Activated CD4-positive, alpha-beta T cell treated with anti-CD3 and anti-CD28 coated beads, Interleukin-10, Interleukin-2, amounts not matched to agents 100 ng/mL and 50 ng/mL, durations not matched to agents 16 hours and 8 hours (primary cell): ENCODE data around the gene GNB1L.

Experiments used
- DNase-seq: peaks from one replicate; pipeline ENCODE4 v3.0.0-alpha.2; 2020

Gene GNB1L

DNA sequence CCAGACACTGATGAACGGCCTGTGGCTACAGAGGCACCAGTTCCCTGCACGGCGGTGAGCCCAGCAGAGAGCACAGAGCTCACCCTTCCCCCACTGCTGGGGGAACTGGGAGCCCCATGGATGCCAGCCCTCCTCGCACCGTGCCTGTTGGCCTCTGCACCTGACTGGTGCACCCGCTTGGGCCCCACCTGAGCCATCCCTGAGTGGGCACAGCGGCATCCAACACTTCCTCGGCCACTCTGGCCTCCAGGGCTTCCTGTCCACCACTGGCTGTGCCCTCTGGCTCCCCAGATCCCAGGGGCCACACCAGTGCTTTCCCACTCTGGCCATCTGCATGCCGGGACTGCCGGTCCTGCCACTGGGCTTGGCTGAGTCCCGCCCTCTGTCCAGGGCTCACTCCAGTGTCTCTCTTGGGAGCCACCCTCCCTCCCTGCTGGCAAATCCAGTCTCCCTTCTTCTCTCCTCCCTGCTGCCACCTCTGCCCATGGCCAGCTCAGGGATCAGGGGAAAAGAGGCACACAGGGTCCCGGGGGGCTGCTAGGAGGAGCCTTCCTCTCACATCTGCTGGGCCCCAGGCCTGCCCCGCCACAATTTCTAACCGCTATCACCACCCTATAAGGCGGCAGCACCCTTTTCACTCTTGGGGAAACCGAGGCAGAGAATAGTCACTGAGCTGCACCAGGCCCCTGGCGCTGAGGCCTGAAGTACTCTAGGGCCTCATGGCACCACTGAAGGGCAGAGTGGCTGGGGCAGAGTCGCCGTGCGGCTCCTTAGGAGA lies 33.0 kb downstream of the GNB1L start:
- no peak for DNase-seq

DNA sequence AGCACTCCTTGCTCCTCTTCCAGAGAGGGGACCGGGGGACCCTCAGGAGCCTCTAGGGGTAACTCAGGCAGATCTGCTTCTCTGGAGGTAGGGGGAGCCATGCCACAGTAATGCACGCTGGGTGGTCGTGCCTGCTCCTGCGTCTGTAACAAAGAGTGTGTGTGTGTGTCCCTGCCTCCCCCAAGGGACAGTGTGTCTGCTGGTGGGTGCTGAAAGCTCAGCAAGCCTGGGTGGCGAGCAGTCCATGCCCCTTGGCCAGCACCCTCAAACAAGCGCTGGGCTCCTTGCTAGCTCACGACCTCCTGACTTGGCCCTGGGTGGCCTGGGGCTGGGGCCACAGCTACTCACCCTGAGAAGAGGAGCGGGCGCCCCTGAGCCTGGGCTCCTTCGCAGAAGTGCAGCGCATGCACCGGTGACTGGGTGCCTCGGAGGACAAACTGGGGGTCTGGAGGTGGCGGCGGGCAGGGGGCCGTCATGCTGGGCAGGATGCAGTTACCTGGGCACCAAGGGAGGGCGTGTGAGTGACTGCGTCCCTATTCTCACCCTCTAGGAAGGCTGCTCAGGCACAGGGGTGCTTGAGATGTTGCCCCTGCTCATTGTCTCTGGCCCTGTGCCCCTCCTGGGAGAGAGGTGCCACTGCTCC lies 33.7 kb downstream of the GNB1L start:
- no peak for DNase-seq

DNA sequence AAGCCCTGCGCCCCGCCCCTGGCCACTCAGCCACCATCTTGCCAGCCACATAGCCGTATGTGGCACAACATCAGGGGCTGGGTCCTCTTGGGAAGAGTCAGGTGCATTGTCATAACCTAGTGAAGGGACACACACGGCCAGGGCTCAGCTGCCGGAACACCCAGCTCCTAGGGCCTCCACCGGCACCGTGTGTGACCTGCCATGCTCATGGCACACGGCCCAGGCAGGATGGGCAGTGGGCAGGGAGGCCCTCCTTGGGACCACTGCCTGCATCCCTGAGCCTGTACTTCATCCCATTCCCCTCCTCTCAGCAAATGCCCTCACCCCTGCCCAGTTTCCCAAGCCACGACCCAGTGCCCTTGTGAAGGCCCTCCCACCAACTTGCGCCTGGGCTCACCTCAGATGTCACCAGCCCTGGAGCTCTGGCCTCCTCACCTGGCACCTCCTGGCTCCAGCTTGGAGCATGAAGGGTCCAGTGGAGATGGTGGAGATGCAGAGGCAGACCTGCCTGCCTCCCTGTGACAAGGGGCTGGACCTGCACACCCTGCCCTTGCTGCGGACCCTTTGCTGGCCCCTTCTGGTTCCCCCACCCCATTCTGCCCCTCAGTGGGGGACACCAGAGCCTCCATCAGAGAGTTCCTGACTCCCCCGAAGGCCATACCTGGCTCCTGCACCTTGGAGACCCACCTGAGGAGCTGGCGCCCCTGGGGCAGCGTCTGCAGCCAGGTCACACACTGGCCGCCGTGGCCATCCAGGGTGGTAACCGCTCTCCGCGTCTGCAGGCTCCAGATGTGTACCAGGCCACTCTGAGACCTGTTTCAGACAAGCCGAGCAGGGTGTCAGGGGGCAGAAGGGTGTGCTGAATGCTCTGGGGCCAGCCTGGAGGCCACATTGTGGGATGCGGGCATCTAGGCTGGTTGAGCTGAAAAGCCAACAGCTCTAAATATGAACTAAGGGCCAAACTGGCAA lies 34.5 kb downstream of the GNB1L start:
- no peak for DNase-seq

DNA sequence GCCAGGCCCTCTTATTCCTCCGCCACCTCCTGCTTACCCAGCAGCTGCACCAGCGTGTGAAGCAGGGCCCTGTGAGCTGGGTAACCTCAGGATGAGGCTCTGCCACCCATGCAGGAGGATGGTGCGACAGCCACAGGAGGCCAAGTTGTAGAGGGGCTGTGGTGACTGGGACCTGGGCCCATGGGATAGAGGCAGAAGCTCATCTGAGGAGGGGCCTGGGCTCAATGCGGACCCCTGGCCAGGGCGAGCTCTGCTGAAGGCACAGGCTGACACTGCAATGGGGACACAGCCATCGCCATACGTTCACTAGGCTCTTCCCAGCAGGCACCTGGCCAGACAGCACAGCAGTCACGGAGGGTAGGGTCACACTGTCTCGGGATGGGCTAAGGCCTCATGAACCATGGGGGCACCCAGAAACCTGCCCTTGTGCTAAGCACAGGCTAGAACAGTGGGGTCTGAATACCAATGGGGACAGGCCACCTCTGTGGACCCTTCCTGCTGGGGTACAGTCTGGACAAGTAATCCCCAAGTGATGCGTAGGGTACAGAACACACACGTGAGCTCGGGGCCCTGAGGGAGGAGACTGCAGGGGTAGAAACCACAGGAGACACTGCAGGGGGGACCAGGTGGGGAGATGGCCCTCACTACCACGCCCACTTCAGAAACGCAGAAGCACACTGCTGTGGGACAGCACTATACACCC lies 35.3 kb downstream of the GNB1L start:
- no peak for DNase-seq

DNA sequence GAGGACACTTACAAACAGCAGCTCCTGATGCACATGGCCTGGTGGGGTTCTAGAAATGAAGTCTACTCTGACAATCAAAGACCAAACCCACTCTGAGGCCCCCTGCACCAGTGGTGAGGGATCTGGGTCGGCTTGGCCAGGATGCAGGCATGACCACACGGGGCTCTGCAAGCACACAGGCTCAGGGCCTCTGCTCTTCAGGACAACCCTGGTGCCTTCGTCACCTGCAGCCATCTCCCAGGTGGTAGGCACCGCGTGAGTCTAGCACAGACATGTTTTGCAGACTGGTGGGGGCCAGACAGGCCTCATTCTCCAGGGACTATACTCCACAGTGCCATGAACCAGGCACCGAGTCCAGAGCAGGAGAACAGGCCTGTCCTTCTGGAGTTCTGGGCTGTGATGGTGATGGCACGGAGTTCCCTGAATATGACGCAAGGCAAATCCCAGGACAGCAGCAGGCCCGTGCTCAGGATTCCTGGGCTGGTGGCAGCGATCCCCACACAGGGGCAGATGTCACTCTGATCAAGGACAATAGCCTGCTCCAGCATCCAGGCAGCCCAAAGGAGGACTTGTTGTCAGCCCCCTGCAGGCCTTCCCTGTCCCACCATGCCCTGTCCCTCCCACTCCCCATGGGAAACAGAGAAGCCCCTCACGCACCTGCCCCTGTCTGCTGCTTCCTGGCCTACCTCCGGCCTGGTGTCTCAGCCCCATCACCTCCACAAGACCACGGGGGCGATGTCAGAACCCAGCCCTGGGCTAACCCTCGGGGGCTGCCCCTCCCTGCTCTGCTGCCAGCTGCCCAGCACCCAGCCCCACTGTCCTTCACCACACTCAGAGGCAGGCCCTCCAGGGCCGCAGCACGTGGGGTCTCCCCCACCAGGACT lies 36.1 kb downstream of the GNB1L start:
- DNase-seq = no peak

DNA sequence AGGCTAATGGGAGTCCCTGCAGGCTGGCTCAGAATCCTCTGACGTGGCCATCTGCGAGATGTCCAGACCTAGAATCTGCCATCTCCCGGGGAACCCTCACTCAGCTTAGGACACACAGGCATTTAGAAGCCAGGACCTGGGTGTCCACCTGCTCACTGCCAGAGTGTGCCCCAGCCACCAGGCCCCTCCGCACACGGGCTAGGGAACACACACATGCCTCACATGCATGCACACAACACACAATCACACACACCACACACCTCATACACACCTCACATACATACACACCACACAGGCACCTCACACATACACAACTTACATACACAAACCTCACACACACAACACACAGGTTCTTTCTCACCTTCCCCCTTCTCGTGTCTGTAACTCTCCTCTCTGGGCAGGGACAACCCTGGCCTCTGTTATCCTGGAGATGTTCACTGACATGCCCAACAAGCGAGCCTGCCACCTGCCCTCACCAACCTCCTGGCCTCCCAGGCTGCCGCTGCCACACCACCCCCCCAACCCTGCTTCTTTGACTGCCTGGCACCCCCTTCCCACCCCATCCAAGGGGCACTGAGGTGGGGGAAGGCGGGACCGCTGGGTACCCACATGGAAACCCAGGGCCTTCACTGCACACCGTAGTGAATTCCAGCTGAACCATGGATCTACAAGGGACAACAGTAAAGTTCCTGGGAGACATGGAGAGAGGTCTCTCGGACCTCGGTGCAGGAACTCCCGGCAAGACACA lies 38.1 kb downstream of the GNB1L start:
- no peak for DNase-seq

DNA sequence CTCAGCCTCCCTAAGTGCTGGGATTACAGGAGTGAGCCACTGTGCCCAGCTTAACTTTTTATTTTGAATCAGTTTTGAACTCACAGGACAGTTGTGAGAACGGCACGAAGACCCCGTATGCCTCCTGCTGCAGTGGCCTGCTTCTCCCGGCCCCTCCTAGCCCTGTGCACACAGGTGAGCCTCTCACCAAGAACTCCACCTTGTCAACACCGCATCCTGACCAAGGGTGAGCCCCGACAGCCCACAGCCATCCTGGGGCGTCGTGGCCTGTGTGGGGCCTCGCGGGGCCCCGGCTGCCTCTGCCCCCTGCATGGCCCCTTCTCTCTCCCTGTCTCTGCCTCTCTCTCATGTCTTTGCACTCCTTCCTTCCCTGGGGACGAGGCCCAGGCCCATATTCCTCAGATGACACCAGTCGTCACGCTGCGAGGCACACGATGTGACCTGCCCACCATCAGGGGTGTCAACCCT lies 38.8 kb downstream of the GNB1L start:
- DNase-seq = no peak

DNA sequence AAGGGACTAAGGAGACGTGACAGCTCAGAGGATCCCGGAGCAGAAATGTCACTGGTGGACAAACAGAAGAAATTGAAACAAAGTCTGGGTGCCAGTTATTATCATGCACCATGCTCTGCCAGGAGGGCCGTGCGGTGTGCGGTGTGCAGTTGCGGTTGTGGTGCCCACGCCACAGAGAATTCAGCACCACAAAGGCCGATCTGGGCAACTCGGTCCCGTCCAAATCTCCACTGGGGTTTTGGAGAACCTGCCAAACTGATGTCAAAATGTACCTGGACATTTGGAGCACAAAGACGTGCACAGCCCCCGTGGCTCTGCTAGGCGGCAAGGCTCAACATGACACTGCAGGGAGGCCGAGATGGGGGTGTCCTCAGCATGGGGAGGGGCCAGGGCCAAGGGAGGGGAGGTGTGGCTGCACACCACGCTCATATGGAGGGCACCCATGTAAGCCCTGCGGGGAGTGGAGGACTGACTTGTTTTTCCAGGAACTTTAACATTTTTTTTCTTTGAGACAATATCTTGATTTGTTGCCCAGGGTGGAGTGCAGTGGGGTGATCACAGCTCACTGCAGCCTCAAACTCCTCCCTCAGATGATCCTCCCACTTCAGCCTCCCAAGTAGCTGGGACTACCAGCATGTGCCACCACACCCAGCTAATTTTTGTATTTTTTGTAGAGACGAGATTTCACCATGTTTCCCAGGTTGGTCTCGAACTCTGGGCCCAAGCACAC lies 39.4 kb downstream of the GNB1L start:
- DNase-seq = no peak

DNA sequence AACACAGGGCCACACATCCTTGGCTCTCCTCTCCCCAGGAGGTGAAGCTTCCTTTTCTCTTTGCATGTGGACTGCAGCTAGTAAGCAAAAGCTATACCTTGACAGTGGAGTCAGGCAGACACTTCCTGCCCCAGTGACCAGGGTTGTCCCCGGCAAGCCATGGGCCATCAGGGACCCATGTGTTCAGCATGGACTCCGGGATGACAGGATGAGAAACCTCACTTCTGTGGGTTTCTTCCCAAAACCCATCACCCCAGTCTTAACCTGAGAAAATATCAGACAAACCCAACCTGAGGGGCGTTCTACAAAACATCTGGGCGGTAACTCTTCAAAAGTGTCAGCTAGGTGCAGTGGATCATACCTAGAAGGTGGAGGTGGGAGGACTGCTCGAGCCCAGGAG lies 40.2 kb downstream of the GNB1L start:
- no peak for DNase-seq

DNA sequence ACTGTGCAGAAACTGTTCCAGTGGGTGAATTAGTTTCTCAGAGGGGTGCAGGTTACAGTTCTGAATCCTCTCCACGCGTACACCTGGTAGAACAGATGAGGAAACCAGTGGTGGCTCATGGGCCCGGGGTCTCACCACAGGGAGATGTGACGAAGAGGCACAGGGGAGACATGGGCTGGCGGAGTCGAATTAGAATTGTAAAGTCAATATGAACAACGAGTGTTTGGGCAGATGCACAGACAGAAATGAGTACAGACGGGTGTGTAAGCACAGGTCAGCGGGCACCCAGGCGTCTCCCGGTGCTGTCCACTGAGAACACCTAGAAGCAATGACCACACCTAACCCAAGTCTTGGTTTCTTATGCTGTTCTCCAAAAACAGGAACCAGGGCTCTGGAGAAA lies 41.8 kb downstream of the GNB1L start:
- DNase-seq = no peak

DNA sequence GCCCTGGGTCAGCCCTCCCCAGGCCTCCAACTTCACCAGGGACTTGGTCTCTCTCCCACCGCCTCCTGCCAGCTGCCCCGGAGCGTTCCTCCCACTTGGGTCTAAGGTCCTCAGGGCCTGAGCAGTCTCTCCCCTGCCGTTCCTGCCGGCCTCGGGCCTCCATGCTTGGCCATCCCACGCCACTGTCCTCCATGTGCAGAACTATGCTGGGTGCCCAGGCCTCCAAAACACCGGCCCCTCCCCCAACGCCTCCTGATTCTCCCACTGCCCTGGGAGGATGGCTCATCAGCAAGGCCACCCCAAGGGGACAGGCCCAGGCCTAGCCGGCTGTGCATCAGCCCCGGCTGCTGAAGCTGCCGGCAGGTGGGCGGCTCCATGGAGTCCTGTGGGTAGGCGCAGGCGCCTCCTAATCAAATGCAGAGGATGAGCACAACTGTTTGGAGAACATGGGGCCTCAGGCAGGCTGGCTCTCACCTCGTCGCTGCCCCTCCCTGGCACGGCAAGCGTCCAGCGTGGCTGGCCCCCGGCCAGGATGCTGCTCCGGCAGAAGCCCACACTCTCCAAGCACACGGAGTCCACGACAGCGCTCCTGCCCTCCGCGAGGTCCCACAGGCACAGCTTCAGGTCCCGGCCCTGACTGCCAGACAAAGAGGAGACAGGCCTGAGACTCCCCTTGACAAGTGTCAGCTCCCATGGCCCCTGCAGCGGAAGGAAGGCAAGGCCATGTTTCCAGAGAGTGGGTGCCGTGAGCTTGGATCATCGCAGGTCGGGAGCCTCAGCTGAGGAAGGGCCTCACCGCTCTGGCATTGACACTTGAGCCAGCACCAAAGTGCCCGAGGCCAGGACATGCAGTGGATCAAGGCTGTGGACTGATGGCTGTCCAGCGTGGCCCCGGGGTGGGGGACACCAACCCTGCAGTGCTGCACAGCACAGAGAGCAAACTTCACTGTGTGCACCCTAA lies 42.6 kb downstream of the GNB1L start:
- no peak for DNase-seq

DNA sequence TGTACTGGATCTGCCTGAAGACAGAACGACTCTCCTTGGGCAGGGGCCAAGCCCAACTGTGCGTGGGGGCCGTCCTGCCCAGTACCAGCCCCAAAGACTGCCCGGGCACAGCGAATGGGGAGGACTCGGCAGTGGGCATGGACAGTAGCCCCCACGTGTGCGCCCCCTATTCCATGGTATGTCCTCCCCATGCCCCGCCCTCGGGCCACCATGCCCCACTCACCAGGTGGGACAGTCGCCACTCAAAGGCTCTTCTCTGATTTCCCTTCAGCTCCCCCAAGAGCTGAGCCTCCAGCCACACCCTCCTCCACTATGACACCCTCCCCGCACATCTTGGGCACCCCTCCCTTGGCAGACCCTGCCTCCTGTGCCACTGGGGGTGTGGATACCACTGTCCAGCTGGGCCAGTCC lies 43.5 kb downstream of the GNB1L start:
- no peak for DNase-seq

DNA sequence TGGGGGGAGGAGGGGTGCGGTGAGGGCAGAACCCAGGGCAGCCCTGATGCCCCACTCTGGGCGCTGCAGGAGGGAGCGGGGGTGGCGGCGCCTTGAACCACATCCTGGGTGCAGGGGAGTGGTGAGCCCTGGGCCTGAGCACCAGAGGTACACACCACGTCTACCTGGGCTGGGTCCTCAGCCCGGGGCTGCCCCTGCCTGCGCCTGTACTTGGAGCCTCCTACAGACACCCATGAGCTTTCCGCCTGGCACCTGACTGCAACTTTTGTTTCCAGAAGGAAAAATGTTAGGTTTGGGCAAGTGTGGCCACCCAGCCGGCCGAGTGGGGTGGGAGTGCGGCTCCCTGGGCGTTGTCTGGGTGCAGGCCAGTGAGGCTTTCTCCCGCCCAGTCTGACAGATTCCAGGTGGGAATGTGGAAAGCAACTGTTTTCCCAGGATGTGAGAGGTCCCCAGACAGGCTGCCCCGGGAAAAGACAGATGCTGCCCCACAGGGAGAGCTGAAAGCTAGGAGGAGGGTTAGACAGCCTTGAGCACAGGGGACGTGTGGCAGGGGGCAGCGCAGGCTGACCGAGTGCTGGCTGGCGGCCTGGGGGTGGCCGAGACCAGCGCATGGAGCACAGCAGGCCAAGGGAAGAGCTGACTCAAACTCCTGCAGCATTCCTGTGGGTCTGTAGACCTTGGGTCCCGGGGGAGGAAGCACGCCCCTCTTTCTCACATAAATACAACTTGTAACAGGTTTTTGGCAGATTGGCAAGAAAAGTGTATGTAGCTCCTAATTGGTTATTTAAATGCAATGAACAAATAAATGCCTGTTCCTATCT lies 44.1 kb downstream of the GNB1L start:
- DNase-seq = no peak

DNA sequence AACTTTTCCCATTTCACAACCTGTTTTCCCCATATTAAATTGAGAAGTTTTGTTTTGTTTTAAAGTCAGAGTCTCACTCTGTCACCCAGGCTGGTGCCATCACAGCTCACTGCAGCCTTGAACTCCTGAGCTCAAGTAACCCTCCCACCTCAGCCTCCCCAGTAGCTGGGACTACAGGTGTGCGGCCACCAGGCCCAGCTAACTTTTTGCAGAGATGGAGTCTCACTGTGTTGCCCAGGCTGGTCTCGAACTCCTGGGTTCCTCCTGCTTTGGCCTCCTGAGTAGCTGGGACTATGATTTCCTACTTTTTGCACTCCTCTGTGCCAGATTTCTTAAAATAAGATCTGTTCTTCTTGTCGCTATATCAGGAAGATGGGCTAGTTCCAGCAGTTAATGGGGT lies 44.9 kb downstream of the GNB1L start:
- DNase-seq = no peak

DNA sequence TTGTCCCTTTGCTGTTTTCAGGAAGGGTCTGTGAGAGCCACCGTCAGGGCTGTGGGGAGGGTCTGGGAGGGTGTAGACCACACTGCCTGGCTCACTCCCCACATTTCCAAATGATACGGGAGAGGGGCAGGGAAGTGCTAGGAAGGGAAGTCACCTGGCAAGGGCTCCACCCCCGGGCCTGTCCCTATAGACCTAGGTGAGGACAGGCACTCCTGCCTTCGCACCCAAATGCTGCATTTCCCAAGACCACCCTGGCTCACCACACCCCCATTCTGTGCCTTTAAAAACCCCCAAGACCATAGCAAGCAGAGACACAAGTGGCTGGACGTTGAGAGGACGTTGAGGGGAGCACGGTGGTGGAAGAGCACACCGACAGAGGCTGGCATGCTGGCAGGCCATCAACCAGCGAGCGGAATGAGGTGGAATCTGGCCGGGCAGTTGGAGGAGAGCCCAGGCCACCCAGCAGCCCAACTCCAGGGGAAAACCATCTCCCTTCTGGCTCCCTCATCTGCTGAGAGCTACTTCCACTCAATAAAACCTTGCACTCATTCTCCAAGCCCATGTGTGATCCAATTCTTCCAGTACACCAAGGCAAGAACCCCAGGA lies 45.7 kb downstream of the GNB1L start:
- DNase-seq = no peak

DNA sequence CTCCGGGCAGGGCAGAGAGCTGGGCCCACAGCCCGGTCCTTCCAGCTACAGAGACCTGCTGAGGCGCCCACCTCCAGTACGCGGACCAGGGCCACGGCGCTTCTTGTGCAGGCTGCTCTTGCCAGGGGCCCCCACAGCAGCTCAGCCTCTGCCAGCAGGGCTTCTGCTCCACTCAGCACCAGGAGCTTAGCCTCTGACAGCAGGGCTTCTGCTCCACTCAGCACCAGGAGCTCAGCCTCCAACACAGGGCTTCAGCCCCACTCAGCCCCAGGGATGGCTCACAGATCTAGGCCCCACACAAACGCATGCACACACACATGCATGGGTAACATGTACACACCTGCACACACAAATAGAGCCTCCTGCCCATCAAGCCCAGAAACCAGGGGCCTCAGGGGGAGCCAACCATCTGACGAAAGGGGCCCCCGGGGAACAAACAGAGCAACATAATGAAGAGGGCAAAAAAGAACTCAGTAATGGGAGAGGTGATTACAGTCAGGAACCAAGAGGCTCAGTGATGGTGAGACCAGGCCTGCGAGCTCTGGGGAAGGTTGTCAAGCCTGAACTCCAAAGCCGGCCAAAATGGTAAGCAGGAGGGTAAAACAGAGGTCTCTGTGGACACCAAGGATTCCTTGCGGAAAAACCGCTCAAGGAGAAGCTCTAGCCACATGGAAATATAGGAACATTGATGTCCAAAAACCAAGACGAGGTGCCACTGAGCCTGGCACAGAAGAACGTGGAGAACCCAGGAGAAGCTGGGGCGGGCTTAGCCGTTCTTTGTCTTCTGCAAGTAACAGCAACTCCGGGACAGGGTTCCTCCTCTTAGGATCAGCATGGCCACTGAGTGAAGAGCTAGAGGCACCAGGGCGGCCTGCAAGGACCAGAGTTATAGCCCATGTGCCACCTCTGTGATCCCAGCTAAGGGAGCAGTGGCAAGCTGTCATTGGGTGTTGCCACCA lies 46.5 kb downstream of the GNB1L start:
- no peak for DNase-seq
